ENCODE data around the gene PNPLA3. TPM values are rescaled to one million over a fixed set of nuclear protein-coding genes. Genes with fewer than 3 reads are reported as not detected.

The PNPLA3 gene
- total RNA-seq, 2 experiments from 2014 or later: not detected

GRCh38 chr22:43878079-43878795 lies 45.4 kb upstream of the PNPLA3 start:
- no peaks in the 10 kb centered on the region for H3K9me2 ChIP-seq (ENCODE audit: insufficient read depth, low read length)
- DNase-seq (ENCODE audit: low spot score): no peak
- H2AFZ ChIP-seq (ENCODE audit: low read length): no peak overlapping the region
- no peaks in the 10 kb centered on the region for H3K36me3 ChIP-seq (ENCODE audit: insufficient read depth, low read length)
- no TSS peak for BruUV-seq (replicated peaks)
- H3K79me2 ChIP-seq (ENCODE audit: insufficient read depth, low read depth, low read length): no peaks in the 10 kb centered on the region
- no peak overlapping the region for H3K4me3 ChIP-seq (ENCODE audit: low read depth, low read length, poor library complexity, severe bottlenecking)
- TF ChIP-seq EZH2phosphoT487 (IDR thresholded peaks at IDR 0.05; ENCODE audit: borderline replicate concordance, low read depth, low read length): no peak
- TF ChIP-seq, protein P1, sequence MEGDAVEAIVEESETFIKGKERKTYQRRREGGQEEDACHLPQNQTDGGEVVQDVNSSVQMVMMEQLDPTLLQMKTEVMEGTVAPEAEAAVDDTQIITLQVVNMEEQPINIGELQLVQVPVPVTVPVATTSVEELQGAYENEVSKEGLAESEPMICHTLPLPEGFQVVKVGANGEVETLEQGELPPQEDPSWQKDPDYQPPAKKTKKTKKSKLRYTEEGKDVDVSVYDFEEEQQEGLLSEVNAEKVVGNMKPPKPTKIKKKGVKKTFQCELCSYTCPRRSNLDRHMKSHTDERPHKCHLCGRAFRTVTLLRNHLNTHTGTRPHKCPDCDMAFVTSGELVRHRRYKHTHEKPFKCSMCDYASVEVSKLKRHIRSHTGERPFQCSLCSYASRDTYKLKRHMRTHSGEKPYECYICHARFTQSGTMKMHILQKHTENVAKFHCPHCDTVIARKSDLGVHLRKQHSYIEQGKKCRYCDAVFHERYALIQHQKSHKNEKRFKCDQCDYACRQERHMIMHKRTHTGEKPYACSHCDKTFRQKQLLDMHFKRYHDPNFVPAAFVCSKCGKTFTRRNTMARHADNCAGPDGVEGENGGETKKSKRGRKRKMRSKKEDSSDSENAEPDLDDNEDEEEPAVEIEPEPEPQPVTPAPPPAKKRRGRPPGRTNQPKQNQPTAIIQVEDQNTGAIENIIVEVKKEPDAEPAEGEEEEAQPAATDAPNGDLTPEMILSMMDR (conservative IDR thresholded peaks at IDR 0.05; ENCODE audit: low read length): no peak
- no peak overlapping the region for H3K27ac ChIP-seq (ENCODE audit: low read depth, low read length, poor library complexity, severe bottlenecking)
- no peaks in the 10 kb centered on the region for H4K20me1 ChIP-seq (ENCODE audit: insufficient read depth, low read length)
- no peaks in the 10 kb centered on the region for H3K9me3 ChIP-seq (ENCODE audit: low read length)
- no peaks in the 10 kb centered on the region for H3K4me1 ChIP-seq (ENCODE audit: insufficient read depth, low read length, poor library complexity, severe bottlenecking)
- no peak overlapping the region for H3K4me2 ChIP-seq (ENCODE audit: low read length)
- intact Hi-C loops (cut with micrococcal nuclease; ENCODE audit: unreplicated experiment): no loop called here
- ChIA-PET CTCF (ENCODE audit: unreplicated experiment) (no interaction called here), POLR2A (no interaction called here)

DNA sequence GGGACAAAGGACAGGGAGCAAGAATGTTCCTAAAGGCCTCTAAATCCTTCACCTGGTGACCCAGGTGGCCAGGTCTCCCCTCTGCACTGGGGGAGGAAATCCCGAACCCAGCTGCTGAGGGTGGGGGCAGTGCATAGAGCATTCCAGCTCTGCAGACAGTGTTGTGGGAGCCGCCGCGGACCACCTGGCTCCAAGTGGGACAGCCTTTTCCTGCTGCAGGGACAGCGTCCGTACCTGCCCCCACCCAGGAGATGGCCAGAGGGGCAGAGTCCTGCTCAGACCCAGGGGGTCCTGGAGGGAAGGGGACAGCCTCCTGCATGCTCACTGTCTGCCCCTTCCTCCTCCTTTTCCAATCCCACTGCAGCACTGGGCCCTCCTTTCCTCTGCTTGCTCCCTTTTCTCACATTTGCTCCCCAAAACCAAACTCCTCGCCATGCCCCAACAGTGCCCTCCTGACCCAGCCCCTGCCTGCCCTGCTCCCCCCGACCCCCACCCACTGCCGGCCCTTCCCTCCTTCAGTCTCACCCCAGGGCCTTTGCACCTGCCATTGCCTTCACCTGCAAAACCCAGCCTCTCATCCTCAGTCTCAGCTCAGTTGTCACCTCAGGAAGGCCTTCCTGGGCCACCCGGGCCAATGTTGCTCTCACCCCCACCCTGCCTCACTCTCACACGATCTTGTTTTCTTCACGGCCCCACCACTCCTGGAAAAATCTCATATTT lies 44.6 kb upstream of the PNPLA3 start:
- TF ChIP-seq, protein P1 (conservative IDR thresholded peaks at IDR 0.05; ENCODE audit: low read length): no peak
- no peak for TF ChIP-seq EZH2phosphoT487 (IDR thresholded peaks at IDR 0.05; ENCODE audit: borderline replicate concordance, low read depth, low read length)
- intact Hi-C loops (cut with micrococcal nuclease; ENCODE audit: unreplicated experiment): no loop called here
- CTCF ChIA-PET (ENCODE audit: unreplicated experiment): no interaction called here

More for the DNA sequence above, 44.6 kb upstream of the PNPLA3 start:
- Histone ChIP-seq H2AFZ (ENCODE audit: low read length) (no peak overlapping the region), H3K4me2 (ENCODE audit: low read length) (no peak overlapping the region), H3K36me3 (ENCODE audit: insufficient read depth, low read length) (no peaks in the 10 kb centered on the region), H3K9me3 (ENCODE audit: low read length) (no peaks in the 10 kb centered on the region), H4K20me1 (ENCODE audit: insufficient read depth, low read length) (no peaks in the 10 kb centered on the region), H3K9me2 (ENCODE audit: insufficient read depth, low read length) (no peaks in the 10 kb centered on the region), H3K4me1 (ENCODE audit: insufficient read depth, low read length, poor library complexity, severe bottlenecking) (no peaks in the 10 kb centered on the region), H3K79me2 (ENCODE audit: insufficient read depth, low read depth, low read length) (no peaks in the 10 kb centered on the region), H3K4me3 (ENCODE audit: low read depth, low read length, poor library complexity, severe bottlenecking) (no peak overlapping the region), H3K27ac (ENCODE audit: low read depth, low read length, poor library complexity, severe bottlenecking) (no peak overlapping the region)
- DNase-seq (ENCODE audit: low spot score): no peak
- POLR2A ChIA-PET: no interaction called here
- BruUV-seq (replicated peaks): no TSS peak

All from OCI-LY7 (cell line).